ENCODE data around the gene SLC7A8. TPM values are rescaled to one million over a fixed set of nuclear protein-coding genes. Genes with fewer than 3 reads are reported as not detected.

The SLC7A8 gene
- total RNA-seq, 1 donor from 2014 or later: 1.1 TPM

DNA sequence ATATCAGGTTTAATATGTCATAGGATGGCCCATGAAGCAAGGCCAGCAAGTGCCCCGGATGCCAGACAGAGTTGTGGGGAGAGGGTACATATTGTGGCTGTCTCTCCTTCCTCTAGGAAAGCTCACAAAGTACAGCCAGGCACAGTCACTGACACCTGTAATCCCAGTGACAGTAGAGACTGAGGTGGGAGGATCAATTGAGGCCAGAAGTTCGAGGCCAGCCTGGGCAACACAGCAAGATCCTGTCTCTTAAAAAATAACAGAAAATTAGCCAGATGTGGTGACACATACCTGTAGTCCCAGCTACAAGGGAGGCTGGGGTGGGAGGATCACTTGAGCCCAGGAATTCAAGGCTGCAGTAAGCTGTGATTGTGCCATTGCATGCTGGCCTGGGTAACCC is 32.1 kb downstream of the SLC7A8 start:
- no peak overlapping the region for H3K4me3 ChIP-seq (ENCODE audit: low read depth, low read length)
- FAIRE-seq (no peak), DNase-seq (ENCODE audit: low read depth) (no peak)
- no peaks in the 10 kb centered on the region for H3K27me3 ChIP-seq (ENCODE audit: control insufficient read depth, insufficient read depth, low read length)
- no peak for TF ChIP-seq CTCF (IDR thresholded peaks at IDR 0.05; ENCODE audit: insufficient read depth, low read length, severe bottlenecking)
- H3K36me3 ChIP-seq (ENCODE audit: control insufficient read depth, insufficient read depth, low read length): no peaks in the 10 kb centered on the region

- no peak for FAIRE-seq
- H3K27me3 ChIP-seq (ENCODE audit: control insufficient read depth, insufficient read depth, low read length): no peaks in the 10 kb centered on the region
- H3K4me3 ChIP-seq (ENCODE audit: low read depth, low read length): no peak overlapping the region
- no peak for TF ChIP-seq CTCF (IDR thresholded peaks at IDR 0.05; ENCODE audit: insufficient read depth, low read length, severe bottlenecking)
- peak; percentile 90 for DNase-seq (ENCODE audit: low read depth)
- no peaks in the 10 kb centered on the region for H3K36me3 ChIP-seq (ENCODE audit: control insufficient read depth, insufficient read depth, low read length)
These were observed 33.7 kb downstream of the SLC7A8 start for GRCh38 chr14:23149745-23150144.

- no peaks in the 10 kb centered on the region for H3K36me3 ChIP-seq (ENCODE audit: control insufficient read depth, insufficient read depth, low read length)
- no peak for TF ChIP-seq CTCF (IDR thresholded peaks at IDR 0.05; ENCODE audit: insufficient read depth, low read length, severe bottlenecking)
- DNase-seq (ENCODE audit: low read depth): no peak
- H3K4me3 ChIP-seq (ENCODE audit: low read depth, low read length): no peak overlapping the region
- H3K27me3 ChIP-seq (ENCODE audit: control insufficient read depth, insufficient read depth, low read length): no peaks in the 10 kb centered on the region
- FAIRE-seq: no peak
These were observed 34.7 kb downstream of the SLC7A8 start for GRCh38 chr14:23148591-23149249.

GRCh38 chr14:23147676-23148075 is 35.8 kb downstream of the SLC7A8 start:
- FAIRE-seq: no peak
- Histone ChIP-seq H3K36me3 (ENCODE audit: control insufficient read depth, insufficient read depth, low read length) (no peaks in the 10 kb centered on the region), H3K27me3 (ENCODE audit: control insufficient read depth, insufficient read depth, low read length) (no peaks in the 10 kb centered on the region), H3K4me3 (ENCODE audit: low read depth, low read length) (no peak overlapping the region)
- DNase-seq (ENCODE audit: low read depth): peak; percentile 78
- no peak for TF ChIP-seq CTCF (IDR thresholded peaks at IDR 0.05; ENCODE audit: insufficient read depth, low read length, severe bottlenecking)

DNA sequence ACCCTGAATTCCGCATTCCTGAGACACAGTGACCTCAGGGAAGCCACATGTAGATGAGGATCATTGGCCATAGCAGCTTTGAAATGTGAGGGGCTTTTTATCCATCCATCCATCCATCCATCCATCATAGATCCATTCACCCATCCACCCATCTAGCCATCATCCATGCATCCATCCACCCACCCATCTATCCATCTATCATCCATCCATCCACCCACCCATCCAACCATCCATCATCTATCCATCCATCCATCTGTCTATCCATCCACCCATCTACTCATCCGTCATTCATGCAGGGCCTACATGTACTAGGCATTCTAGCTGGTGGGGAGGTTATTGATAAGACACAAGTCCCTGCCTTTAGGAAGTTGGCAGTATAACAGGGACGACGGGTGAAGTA is 36.5 kb downstream of the SLC7A8 start:
- Histone ChIP-seq H3K4me3 (ENCODE audit: low read depth, low read length) (no peak overlapping the region), H3K27me3 (ENCODE audit: control insufficient read depth, insufficient read depth, low read length) (no peaks in the 10 kb centered on the region), H3K36me3 (ENCODE audit: control insufficient read depth, insufficient read depth, low read length) (no peaks in the 10 kb centered on the region)
- no peak for TF ChIP-seq CTCF (IDR thresholded peaks at IDR 0.05; ENCODE audit: insufficient read depth, low read length, severe bottlenecking)
- DNase-seq (ENCODE audit: low read depth) (no peak), FAIRE-seq (no peak)

- FAIRE-seq (no peak), DNase-seq (ENCODE audit: low read depth) (no peak)
- no peak for TF ChIP-seq CTCF (IDR thresholded peaks at IDR 0.05; ENCODE audit: insufficient read depth, low read length, severe bottlenecking)
These were observed 37.0 kb downstream of the SLC7A8 start for GRCh38 chr14:23146351-23146910.

More at GRCh38 chr14:23146351-23146910, 37.0 kb downstream of the SLC7A8 start:
- Histone ChIP-seq H3K36me3 (ENCODE audit: control insufficient read depth, insufficient read depth, low read length) (no peaks in the 10 kb centered on the region), H3K27me3 (ENCODE audit: control insufficient read depth, insufficient read depth, low read length) (no peaks in the 10 kb centered on the region), H3K4me3 (ENCODE audit: low read depth, low read length) (no peak overlapping the region)

Measured in bronchial epithelial cell (primary cell).